Measurements from ENCODE around the gene TAS2R7.

TAS2R7 gene

DNA sequence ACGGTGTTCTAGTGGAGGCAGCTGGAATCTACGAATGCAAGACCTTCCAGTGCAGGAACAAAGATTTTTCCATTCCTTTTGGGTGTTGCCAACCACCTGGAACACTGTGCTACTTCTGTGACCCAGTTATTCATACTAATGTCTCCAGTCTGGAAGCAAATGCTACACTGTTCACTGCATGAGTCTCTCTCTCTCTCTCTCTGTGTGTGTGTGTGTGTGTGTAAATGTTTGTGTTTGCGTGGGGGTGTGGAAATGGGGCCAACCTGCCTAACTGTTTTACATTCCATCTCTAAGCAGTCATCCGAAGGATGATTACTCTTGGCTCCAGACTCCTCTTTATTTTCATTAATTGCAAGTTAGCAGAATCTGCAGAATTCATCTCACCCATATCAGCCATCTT, 49.4 kb downstream of the TAS2R7 start:
- no peak for DNase-seq (ENCODE audit: low spot score)
- TF ChIP-seq, protein P1, sequence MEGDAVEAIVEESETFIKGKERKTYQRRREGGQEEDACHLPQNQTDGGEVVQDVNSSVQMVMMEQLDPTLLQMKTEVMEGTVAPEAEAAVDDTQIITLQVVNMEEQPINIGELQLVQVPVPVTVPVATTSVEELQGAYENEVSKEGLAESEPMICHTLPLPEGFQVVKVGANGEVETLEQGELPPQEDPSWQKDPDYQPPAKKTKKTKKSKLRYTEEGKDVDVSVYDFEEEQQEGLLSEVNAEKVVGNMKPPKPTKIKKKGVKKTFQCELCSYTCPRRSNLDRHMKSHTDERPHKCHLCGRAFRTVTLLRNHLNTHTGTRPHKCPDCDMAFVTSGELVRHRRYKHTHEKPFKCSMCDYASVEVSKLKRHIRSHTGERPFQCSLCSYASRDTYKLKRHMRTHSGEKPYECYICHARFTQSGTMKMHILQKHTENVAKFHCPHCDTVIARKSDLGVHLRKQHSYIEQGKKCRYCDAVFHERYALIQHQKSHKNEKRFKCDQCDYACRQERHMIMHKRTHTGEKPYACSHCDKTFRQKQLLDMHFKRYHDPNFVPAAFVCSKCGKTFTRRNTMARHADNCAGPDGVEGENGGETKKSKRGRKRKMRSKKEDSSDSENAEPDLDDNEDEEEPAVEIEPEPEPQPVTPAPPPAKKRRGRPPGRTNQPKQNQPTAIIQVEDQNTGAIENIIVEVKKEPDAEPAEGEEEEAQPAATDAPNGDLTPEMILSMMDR (IDR thresholded peaks at IDR 0.05; ENCODE audit: poor library complexity, severe bottlenecking) = no peak
- peak; percentile 50; the same call in 2 of the 3 replicates for ATAC-seq (ENCODE audit: low read depth)
- Histone ChIP-seq H3K27me3 (ENCODE audit: insufficient read depth, poor library complexity, severe bottlenecking) (no peaks in the 10 kb centered on the region), H3K4me1 (ENCODE audit: insufficient read depth, poor library complexity, severe bottlenecking) (no peaks in the 10 kb centered on the region), H3K4me3 (ENCODE audit: severe bottlenecking) (no peak overlapping the region), H3K27ac (ENCODE audit: poor library complexity, severe bottlenecking) (no peak overlapping the region), H3K9me3 (ENCODE audit: severe bottlenecking) (no peaks in the 10 kb centered on the region), H3K36me3 (ENCODE audit: low read depth) (no peaks in the 10 kb centered on the region)
